Left cardiac atrium (tissue), 4 donors: ENCODE data around the gene CCL3. TPM values are rescaled to one million over a fixed set of nuclear protein-coding genes. Genes with fewer than 3 reads are reported as not detected.
"Not testable (repeated sequence)": the region's sequence is repeated elsewhere in the genome, so short reads cannot be mapped to it uniquely, and the experiment has no call there.

ENCODE experiments used
- ATAC-seq, 2 donors: fragments of 200-7000 bp; cut with Tn5 transposase; one replicate each; pipeline ENCODE4 v1.9.1; 2020; ENCODE audit warnings: mild to moderate bottlenecking in 2 of 2, moderate library complexity in 2 of 2
- DNase-seq: peaks from one replicate; pipeline ENCODE4 v3.0.0-alpha.2; 2020
- intact Hi-C, 2 donors: fragments of 100-400 bp; cut with DNase I; formaldehyde crosslinking; loops; one replicate each; pipeline versions ENCODE4 v1.14.1 to v1.15.1; 2022 to 2023
- long read RNA-seq: library from polyadenylated mRNA; unstranded; transcript quantifications from one replicate; pipeline ENCODE4 v2.0.0, GENCODE V29; 2021
- total RNA-seq, 2 donors: library from RNA; stranded (reverse); fragmentation: NEBNext Ultra II Directional; extraction: Animal tissue kit (Norgen Biotek cat#: 25700); gene quantifications; one replicate each; pipeline ENCODE4 v1.2.1, GENCODE V29; 2021
- donor health status: DM: no; HTN: yes; CAD: no.
- donor health status: DM: no; HTN: yes; CAD: no; lungs with severe emphysema.
- donor health status: DM: yes; HTN: yes; CAD: no.
- donor health status: Dilated cardiomyopathy.

Gene CCL3
- 1 to 10 TPM in 1 of 2 donors, under 1 TPM in 1; 0.82 to 1.1 TPM for total RNA-seq
- long read RNA-seq: 0 reads

DNA sequence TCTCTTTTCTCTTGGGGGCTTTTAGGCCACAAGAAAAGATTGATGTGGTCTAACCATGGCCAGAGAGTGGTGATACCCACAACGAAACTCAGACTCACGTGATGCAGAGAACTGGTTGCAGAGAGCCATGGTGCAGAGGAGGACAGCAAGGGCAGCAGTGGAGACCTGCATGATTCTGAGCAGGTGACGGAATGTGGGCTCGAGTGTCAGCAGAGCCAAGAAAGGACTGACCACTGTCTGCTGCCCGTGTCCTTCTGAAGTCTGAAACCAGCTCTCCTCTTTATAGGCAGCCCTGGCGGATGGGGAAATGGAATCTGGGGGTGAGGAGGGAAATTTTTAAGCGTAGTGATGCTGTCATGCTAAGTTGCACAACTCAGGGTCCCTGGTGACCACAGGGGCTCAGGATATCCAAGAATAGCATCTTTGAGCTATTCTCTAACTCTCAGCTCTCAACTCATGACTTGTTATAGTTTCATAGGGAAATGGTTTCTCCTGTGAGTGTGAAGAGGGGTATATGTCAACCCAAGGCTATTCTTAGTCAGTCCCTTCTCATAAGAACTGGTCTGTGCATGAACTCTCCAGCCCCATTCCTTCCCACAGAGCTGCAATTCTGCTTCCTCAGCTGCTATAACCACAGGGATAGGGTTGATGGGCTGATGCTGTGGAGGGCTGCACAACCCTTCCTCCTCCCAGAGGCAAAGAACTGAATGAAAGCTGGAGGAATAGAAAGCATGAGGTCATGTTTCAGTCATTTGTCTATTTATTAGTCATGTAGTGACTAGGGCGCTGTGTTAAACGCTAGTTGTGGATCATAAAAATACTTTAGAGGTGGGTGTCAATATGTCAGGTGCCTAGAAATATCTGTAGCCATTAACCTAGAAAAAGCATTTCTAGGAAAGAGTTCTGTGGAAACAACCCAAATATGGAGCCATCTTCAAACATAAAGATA lies at the start of gene CCL3:
TSS of gene CCL3 (minus strand) at position 256 of the 949 bp plus-strand sequence. CDS start at position 171, 85 bp downstream.
- DNase-seq (no peak), ATAC-seq (peak; percentile 62 to 66)

DNA sequence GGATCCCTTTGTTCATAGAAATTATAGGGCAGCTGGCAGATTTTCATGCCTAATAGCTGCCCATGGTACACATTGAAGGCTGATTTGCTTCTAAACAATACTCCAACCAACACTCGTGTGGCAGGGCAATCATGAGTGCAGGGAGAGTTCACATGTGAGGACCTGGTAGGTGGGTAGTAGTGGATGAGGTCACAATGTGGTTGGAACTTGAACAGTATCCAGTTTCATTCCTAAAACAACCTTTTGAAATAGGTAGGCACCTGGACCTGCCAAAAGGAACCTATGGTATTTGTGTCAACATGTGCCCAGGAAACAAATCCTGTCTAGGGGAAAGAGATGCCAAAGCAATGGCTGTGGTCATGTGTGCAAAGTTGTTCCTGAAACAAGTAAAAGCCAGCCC lies 46.5 kb upstream of the CCL3 start:
- intact Hi-C loops: no loop called here
- DNase-seq (no peak), ATAC-seq (no peak)

More for the DNA sequence above, at the start of gene CCL3:
- intact Hi-C loops: no loop called here

DNA sequence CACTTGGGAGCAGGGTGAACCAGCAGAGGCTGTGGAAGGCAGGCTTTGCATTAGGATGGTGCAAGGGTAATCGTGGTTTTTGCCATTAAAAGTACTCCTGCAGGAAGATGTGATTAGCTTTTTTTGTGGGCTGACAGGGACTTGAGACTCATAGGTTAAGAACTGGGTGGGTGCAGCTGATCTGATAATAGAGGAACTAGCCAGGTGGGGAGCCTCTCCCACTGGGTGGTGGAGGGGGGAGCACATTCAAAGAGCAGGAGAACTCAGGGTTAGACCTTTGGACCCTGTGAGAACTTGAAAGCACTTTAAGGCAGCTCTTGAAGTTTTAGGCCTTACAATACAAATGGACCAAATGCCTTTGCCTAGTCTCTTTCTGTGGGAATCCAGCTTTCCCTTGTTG lies 46.1 kb upstream of the CCL3 start:
- DNase-seq: no peak
- intact Hi-C loops: no loop called here
- ATAC-seq: no peak

DNA sequence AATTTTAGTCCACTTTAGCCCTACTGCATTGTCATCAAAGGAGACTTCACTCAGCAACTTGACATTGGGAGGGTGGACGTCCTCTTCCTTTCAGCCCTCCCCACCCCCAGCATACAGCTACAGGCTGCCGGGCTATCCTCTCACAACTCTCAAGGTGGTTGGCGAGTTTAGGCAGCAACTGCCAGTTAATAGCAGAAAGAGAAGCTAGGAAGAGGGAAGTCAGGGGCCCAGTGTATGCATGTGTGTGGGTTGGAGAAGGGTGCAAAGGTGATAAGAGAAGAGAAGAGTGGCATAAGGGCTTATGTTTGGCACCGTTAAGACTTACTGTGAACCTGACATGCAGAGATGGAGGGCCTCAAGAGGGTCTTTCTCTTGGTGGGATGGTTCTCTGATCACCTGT lies 45.5 kb upstream of the CCL3 start:
- intact Hi-C loops: no loop called here
- DNase-seq: no peak

DNA sequence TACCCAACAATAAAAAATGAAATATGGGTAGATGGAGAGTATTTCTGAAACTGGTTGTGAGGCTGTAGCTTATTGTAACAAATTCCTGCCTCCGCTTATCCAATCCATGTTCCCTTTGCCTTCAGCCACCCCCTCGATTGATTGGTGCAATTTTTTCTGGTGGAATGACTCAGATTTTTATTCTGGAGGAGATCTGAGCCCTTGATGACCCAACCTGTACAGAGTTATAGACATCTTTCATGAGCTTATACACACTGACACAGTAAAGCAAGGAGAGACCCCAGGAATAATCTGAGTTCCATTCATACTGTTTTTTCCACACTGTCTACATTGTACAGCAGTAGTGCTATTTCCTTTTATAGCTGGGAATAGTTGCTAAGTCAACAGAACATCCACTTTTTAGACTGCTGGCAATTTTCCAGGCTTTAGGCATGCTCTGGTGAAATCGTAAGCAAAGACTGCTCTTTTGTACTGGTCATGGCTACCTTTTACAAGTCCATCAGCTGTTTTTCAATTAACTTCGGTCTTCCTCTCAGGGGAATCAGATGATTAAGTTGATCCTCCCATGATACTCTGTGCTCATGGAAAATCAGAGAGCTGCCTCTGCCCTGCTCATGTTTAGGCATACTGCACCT lies 43.8 kb upstream of the CCL3 start:
- intact Hi-C loops: no loop called here
- ATAC-seq: no peak

More for the DNA sequence above, 45.5 kb upstream of the CCL3 start:
- ATAC-seq: no peak

DNA sequence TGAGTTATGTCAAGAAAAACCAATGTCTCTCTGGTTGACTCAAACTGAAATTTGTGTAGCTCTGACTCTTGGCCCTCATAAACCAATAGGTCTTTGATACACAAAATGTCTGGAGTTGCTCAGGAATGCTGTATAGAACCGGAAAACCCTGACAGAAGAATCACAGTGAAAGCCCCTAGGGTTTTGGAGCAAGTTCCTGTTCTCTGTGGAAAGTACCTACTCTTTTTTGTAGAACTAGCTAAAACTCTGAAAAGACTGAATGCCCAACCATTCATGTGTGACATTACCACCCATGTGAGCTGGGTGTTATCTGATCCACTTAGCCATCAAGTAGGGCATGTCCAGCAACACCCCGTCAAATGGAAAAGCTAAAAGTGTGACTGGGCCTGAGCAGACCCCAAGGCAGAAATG lies 42.5 kb upstream of the CCL3 start:
- DNase-seq: no peak
- intact Hi-C loops: no loop called here
- no peak for ATAC-seq

More for the DNA sequence above, 43.8 kb upstream of the CCL3 start:
- DNase-seq: no peak

DNA sequence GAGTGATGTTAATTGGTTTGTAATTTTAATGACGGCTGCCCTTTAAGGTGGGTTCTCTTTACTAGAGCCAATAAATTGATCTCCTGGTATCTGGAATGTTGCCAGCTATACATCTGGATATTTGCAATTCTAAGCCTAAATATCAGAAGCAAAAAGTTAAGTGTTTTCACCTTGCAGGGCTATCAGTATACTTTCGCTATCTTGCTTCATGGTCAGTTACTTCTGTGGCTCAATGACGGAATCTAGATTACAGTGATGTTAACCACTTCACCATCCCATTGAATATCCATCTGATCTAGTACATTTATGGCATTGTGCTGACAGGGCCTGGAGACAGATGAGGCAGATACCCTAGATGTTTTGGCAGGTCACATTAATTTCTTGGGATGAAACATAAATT lies 42.0 kb upstream of the CCL3 start:
- intact Hi-C loops: no loop called here
- no peak for ATAC-seq

DNA sequence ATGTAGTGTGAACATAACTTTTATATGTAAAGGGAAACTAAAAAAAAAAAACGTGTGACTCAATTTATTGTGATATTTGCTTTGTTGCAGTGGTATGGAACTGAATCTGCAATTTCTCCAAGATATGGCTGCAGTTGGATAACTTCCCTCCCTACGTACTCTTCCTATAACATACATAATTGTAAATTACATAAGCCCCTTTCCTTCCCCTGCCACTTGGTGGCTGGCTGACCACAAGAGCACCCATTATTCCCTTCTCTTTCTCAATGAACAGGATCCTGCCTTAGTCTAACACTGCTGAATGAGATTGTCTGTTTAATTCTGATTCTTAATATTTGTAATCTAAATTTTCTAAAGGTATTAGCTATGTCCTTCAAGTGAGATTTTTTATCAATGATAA lies 41.5 kb upstream of the CCL3 start:
- DNase-seq: no peak
- ATAC-seq: no peak
- intact Hi-C loops: no loop called here

More for the DNA sequence above, 42.0 kb upstream of the CCL3 start:
- no peak for DNase-seq

DNA sequence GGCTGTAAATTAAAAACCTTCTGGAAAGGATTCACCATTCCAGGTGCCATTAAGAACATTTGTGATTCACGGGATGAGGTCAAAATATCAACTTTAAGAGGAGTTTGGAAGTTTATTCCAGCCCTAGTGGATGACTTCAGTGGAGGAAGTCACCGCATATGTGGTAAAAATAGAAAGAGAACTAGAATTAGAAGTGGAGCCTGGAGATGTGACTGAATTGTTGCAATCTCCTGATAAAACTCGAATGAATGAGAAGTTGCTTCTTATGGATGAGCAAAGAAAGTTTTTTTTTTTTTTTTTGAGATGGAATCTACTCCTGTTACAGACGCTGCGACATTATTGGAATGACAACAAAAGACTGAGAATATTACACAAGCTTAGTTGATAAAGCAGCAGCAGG lies 40.4 kb upstream of the CCL3 start:
- intact Hi-C loops: no loop called here
- ATAC-seq: no peak
- no peak for DNase-seq

DNA sequence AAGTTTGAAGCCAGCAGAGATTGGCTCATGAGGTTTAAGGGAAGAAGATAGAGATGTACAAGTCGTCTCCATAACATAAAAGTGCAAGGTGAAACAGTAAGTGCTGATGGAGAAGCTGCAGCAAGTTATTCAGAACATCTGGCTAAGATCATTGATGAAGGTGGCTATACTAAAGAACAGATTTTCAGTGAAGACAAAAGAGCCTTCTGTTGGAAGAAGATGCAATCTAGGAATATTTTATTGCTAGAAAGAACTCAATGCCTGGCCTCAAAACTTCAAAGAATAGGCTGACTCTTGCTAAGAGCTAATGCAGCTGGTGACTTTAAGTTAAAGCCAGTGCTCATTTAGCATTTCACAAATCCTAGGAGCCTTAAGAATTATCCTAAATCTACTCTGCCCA lies 39.7 kb upstream of the CCL3 start:
- DNase-seq (no peak), ATAC-seq (no peak)
- intact Hi-C loops: no loop called here

DNA sequence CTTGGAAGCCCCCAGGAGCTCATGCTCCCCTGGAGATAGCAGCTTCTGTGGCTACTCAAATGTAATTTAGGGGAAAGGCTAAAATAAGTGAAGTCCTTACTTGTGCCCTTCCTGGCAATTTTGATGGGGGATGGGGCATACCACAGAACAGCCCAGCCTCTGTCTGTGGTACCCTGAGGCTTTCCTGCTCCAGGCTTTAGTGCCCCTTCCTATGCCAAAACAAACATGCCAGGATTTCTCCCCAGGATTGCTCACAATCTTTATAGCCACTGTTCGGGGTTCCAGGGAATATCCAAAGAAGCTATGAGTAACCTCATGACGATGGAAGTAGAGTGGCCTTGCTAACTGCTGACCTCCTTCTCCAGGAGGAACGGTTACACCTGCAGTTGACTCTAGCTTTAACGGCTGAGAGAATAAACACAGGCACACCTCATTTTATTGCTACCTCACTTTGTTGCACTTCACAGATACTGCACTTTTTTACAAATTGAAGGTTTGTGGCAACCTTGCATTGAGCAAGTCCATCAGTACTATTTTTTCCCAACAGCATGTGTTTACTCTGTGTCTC lies 38.6 kb upstream of the CCL3 start:
- no peak for ATAC-seq

DNA sequence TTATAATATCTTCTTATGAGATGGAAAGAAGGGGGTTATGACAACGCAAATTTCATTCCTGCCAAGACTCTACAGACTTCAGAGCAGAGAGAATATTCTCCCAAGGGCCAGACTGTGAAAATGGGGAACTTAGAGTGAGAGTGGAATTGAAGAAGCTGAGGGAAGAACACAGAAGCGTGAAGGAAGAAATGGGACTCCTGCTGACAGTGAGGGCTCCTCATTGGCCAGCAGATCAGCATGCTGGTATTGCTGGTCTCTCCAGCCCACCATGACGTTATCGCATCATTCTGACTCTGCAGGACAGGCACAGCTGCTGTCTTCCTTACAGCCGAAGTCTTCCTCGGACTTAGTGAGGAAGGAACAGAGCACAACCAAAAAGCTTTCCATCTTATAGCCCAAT lies 38.0 kb upstream of the CCL3 start:
- ATAC-seq: peak in 1 of 2 donors; percentile 14
- intact Hi-C loops: no loop called here
- no peak for DNase-seq

More for the DNA sequence above, 38.6 kb upstream of the CCL3 start:
- no peak for DNase-seq
- intact Hi-C loops: no loop called here

DNA sequence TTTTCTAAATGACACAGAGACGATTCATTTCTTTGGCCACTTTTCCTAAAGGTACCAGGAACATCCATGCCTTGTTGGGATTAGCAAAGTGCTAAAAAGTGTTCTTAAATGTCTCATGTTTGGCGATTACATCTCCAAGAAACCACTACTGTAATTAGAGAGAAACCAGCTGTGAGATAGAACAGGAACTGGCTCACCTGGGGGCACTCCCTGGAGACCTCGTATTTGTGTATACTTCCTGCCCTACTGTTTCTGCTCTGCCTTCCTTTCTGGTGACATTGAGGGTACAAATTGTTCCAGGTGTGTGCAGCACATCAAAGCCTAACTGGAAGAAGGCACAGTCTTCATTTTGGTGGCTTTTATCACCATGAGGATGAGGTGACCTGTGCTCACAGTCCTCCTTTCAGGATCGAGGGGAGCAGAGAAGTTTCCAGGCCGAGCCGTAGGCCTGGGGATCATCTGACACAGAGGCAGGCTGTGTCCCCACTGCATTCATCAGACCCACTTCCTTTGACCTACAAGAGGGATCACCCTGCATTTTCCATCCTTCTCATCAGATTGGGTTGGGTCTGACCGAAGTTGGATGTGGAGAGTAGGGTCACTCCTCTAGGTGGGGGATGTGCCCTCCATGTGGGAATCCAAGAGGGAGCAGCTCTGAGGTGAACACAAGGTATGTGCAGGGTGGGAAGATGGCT lies 37.4 kb upstream of the CCL3 start:
- no peak for ATAC-seq
- DNase-seq: no peak
- intact Hi-C loops: no loop called here

DNA sequence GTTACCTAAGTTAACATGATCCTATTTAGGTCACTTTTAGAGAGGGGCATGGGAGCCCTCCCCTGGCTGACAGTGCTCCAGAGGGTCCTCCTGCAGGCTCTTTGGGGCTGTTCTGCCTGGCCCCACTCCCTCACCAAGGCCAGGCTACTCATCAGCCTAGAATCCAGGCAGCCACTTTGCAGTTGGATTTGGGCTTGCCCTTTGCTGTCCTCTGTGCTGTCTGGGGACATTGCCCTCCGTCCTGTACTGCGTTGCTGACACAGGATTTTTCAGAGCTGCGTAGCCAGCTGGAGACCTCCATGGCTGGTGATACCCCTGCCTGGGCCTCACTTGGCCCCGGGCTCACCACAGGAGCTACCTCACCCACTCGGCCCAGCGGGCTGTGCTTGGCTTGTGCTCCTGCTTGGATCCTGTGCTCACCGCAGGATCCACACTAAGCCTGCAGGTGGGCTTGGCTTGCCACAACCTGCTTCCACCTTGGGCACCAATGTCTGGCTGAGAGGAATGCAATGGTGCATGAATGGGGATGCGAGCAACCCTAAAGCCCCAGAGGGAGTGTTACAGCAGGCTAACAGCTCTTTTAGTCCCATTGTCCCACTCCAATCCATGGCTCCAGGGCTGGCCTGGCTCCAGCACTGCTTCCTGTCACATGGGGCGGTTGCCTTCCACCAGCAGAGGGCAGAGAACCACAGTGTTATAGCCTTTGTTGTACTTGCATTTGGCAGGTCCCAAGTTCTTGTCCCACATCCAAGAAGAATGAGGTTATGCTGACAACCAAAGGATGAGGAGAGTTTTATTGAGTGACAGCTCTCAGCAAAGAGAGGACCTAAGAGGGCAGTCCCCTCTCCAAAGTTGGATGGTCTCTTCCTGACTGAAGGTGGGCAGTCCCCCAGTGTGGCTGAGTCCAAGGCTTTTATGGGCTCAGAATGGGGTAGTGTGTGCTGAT lies 35.2 kb upstream of the CCL3 start:
- intact Hi-C loops: no loop called here
- DNase-seq (no peak), ATAC-seq (no peak)

DNA sequence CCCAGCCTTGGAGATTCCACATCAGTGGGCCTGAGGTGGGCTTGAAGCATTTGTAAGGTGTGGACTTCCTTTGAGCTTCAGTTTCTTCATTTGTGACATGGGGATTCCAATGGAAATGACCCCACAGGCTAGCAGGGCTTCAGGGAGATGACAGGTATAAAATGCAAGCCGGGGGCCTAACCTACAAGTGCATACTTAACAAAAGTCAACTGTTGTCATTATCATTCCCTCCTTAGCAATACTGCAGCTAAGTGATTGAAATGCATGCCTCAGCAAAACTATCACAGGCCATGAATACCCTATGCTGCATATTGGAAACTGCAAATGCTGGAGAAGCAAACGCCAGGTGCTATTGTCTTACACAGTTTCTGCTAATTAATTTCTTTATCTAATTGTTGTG lies 33.5 kb upstream of the CCL3 start:
- intact Hi-C loops: no loop called here
- ATAC-seq: no peak

DNA sequence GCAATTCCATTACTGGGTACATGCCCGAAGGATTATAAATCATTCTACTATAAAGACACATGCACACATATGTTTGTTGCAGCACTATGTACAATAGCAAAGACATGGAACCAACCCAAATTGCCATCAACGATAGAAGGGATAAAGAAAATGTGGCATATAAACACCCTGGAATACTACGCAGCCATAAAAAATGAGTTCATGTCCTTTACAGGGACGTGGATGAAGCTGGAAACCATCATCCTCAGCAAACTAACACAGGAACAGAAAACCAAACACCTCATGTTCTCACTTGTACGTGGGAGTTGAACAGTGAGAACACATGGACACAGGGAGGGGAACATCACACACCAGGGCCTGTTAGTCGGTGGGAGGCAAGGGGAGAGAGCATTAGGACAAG lies 31.2 kb upstream of the CCL3 start:
- intact Hi-C loops, DNase-seq, ATAC-seq: not testable (repeated sequence)

More for the DNA sequence above, 33.5 kb upstream of the CCL3 start:
- DNase-seq: no peak

DNA sequence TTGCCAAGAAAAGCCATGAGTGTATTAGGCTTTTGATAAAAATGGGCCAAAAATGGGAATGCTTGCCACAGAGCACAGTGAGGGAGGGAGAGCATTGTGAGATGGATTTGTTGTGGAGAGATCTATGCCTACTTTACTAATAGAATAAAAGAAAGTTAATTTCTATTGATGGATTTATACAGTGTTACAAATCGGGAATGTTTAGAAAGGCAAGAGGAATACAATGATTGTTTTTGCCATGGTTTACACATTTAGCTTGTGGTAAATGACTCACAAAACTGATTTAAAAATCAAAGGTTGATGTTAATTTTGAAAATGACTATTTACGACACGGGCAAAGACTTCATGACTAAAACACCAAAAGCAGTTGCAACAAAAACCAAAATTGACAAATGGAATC lies 30.3 kb upstream of the CCL3 start:
- intact Hi-C loops: no loop called here
- ATAC-seq (no peak), DNase-seq (no peak)
